Naive B cell (primary cell): ENCODE data around the gene STRC. TPM values are rescaled to one million over a fixed set of nuclear protein-coding genes. Genes with fewer than 3 reads are reported as not detected.

Source experiments
- polyA plus RNA-seq, 6 donors: library from polyadenylated mRNA; unstranded; fragments of 300-500 nt; fragmentation: Illumina TruSeq; gene quantifications; one replicate each; pipeline ENCODE4 v1.2.3, GENCODE V29; 2021; ENCODE audit warnings: low read depth in 6 of 6

Gene STRC
- polyA plus RNA-seq, 6 donors from 2014 or later = not detected

Other genes starting within 250 kb of the STRC start
- gene ZSCAN29, start 247.8 kb downstream of the STRC start, polyA plus RNA-seq = 10 to 100 TPM in 2 of 6 donors, 1 to 10 TPM in 4; 3.9 to 14.2 (median 9.7) TPM
- gene TUBGCP4, start 247.7 kb downstream of the STRC start, polyA plus RNA-seq = 10 to 100 TPM in 5 of 6 donors, 1 to 10 TPM in 1; 3.1 to 16.5 (median 11.3) TPM
- 10 to 100 TPM in 4 of 6 donors, 1 to 10 TPM in 2; 9.2 to 13.7 (median 11.4) TPM for gene TP53BP1, start 125.6 kb downstream of the STRC start, polyA plus RNA-seq
- gene MAP1A, start 101.2 kb downstream of the STRC start, polyA plus RNA-seq = under 1 TPM in 3 of 6 donors, not detected in 3; 0.03 to 0.29 (median 0.05) TPM
- gene PPIP5K1, start 28.6 kb downstream of the STRC start, polyA plus RNA-seq = 10 to 100 TPM in 2 of 6 donors, 1 to 10 TPM in 4; 4.2 to 19.9 (median 6.5) TPM
- gene CKMT1B, start 24.8 kb downstream of the STRC start, polyA plus RNA-seq = not detected
- 1 to 10 TPM in 3 of 6 donors, under 1 TPM in 3; 0.21 to 1.3 (median 0.70) TPM for gene CATSPER2, start 30.0 kb upstream of the STRC start, polyA plus RNA-seq
- not detected for gene CKMT1A, start 75.1 kb upstream of the STRC start, polyA plus RNA-seq
- 100 to 1,000 TPM; 251 to 358 (median 278) TPM for gene PDIA3, start 127.6 kb upstream of the STRC start, polyA plus RNA-seq
- gene ELL3, start 158.2 kb upstream of the STRC start, polyA plus RNA-seq = 10 to 100 TPM; 23.1 to 42.3 (median 36.2) TPM
- 1,000 to 10,000 TPM; 1,669 to 2,243 (median 1,811) TPM for gene SERF2, start 173.5 kb upstream of the STRC start, polyA plus RNA-seq
- 1 to 10 TPM in 5 of 6 donors, under 1 TPM in 1; 0.52 to 3.0 (median 2.0) TPM for gene SERINC4, start 181.4 kb upstream of the STRC start, polyA plus RNA-seq
- 10 to 100 TPM; 11.4 to 19.4 (median 13.6) TPM for gene HYPK, start 181.8 kb upstream of the STRC start, polyA plus RNA-seq
- gene MFAP1, start 205.9 kb upstream of the STRC start, polyA plus RNA-seq = 10 to 100 TPM in 3 of 6 donors, 1 to 10 TPM in 3; 7.2 to 17.0 (median 10.8) TPM
- gene WDR76, start 208.2 kb upstream of the STRC start, polyA plus RNA-seq = 1 to 10 TPM; 2.8 to 7.8 (median 6.0) TPM